ENCODE results near the gene HILPDA.
"Not testable (repeated sequence)": the region's sequence is repeated elsewhere in the genome, so short reads cannot be mapped to it uniquely, and the experiment has no call there.

HILPDA gene

GRCh38 chr7:128466871-128467270 is 11.2 kb downstream of the HILPDA start:
- not testable (repeated sequence) for FAIRE-seq

GRCh38 chr7:128476402-128477335 is 21.0 kb downstream of the HILPDA start, which contains the start of gene METTL2B:
METTL2B (plus strand) TSS chr7:128476748; CDS start chr7:128476766, 18 bp downstream.
- not testable (repeated sequence) for FAIRE-seq

- FAIRE-seq: not testable (repeated sequence)
These were observed 21.6 kb downstream of the HILPDA start for GRCh38 chr7:128477336-128477690.

DNA sequence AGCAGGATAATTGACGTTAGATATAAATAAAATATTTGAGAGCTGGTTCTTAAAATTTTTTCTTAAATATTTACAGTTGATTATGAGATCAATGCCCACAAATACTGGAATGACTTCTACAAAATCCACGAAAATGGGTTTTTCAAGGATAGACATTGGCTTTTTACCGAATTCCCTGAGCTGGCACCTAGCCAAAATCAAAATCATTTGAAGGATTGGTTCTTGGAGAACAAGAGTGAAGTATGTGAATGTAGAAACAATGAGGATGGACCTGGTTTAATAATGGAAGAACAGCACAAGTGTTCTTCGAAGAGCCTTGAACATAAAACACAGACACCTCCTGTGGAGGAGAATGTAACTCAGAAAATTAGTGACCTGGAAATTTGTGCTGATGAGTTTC is 23.4 kb downstream of the HILPDA start:
- FAIRE-seq: not testable (repeated sequence)

GRCh38 chr7:128488134-128488533 is 32.5 kb downstream of the HILPDA start:
- FAIRE-seq: not testable (repeated sequence)

GRCh38 chr7:128497405-128497804 is 41.7 kb downstream of the HILPDA start:
- no peak for FAIRE-seq

- not testable (repeated sequence) for FAIRE-seq
These were observed 49.7 kb downstream of the HILPDA start for GRCh38 chr7:128505416-128505815.

DNA sequence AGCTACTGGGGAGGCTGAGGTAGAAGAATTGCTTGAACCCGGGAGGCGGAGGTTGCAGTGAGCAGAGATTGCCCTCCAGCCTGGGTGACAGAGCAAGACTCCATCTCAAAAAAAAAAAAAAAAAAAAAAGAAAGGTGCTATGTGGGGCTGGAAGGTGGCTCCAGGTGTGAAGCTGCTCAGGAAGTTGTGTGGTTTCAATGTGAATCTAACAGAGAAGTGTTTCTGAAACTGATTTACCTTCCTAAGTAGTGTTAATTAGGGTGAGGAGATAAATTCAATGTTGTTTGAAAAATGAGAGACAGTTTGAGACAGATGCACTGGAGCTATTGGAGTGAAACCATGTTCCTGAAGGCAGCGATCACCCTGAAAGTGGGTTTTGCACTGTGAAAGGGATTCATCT is 51.1 kb downstream of the HILPDA start:
- not testable (repeated sequence) for FAIRE-seq

GRCh38 chr7:128507321-128507993 is 51.8 kb downstream of the HILPDA start:
- FAIRE-seq: not testable (repeated sequence)

All from colon (tissue), 2 donors.